ENCODE measurements around the gene SYTL3. TPM values are rescaled to one million over a fixed set of nuclear protein-coding genes. Genes with fewer than 3 reads are reported as not detected.
"Not testable (repeated sequence)": the region's sequence is repeated elsewhere in the genome, so short reads cannot be mapped to it uniquely, and the experiment has no call there.

SYTL3 gene
- total RNA-seq, 1 donor from 2014 or later, result 1.7 TPM

DNA sequence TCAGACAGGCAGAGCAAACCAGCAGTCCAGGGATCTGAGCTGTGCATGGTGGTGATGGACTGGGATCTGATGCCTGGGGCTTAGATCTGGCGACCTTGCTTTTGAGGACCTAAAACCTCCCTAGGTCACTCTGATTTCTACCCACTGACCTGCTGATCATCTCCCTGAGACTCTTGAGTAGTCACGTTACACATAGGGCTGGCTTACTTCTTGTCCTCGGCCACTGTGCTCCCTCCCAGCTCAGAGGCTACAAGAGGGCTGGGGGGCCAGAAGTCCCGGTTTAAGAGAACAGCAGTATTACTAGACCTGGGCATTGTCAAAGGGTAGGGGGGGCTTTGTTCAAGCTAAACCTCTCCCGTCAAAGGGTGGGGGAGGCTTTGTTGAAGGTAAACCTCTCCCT, 10.8 kb upstream of the SYTL3 start:
- ATAC-seq, result no peak

DNA sequence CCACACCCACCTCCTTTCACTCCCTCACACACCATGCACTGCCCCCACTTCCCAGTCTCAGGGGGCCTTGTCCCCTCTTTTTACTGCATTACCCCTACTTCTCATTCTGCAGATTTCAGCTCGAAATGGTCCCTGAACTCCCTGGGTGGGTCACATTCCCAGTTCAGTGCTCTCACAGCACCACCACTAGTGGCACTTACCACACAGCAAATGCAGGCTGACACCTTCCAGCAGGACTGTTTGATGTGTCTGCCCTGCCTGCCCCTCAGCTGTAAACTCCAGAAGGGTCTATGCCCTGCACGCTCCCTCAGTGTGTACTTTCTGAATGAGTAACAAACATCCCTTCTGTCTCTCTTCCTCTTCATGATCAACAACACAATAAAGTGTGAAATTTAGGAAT, 9.3 kb upstream of the SYTL3 start:
- ATAC-seq, result no peak

DNA sequence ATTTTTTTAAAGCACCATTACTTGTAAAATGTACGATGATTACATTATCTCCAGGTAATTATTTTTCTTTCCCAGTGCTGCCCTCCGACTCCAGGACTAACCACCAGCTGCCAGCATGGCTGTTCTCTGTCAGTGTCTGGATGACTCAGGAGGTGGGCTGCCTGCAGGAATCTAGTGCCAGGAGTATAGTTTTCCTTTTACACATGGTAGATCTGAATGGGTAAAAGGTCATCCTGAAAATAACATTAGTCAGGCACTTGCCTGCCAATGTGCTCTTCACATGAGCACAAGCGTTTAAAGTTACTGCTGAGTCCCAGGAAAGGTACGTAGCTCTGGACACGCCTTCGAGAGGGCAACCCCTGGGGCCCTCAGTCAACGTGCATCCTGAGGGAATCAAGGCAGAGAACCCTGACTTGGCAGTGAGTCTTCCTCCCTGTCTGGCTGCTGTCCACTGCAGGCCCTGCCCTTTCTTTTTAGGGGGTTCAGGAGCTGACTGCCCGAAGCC, 7.7 kb upstream of the SYTL3 start:
- ATAC-seq, result peak; percentile 38

DNA sequence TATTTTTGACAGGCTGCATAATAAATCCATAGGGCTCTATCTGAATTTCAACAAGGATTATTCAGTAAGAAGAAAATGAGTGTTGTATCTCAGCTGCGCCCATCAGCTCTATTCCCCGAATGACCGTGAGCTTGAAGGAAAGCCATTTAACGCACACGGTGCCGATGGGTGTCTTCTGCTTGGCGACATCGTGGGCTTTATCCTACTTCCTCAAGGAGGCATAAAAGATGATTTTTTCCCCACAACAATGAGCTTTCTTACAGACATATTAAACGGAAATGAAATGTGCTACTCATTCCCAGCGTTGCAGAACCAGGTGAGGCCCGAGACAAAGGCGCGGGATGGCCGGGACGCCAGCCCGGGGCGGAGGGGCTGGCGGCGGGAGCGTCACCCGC, 6.0 kb upstream of the SYTL3 start:
- no peak for ATAC-seq

DNA sequence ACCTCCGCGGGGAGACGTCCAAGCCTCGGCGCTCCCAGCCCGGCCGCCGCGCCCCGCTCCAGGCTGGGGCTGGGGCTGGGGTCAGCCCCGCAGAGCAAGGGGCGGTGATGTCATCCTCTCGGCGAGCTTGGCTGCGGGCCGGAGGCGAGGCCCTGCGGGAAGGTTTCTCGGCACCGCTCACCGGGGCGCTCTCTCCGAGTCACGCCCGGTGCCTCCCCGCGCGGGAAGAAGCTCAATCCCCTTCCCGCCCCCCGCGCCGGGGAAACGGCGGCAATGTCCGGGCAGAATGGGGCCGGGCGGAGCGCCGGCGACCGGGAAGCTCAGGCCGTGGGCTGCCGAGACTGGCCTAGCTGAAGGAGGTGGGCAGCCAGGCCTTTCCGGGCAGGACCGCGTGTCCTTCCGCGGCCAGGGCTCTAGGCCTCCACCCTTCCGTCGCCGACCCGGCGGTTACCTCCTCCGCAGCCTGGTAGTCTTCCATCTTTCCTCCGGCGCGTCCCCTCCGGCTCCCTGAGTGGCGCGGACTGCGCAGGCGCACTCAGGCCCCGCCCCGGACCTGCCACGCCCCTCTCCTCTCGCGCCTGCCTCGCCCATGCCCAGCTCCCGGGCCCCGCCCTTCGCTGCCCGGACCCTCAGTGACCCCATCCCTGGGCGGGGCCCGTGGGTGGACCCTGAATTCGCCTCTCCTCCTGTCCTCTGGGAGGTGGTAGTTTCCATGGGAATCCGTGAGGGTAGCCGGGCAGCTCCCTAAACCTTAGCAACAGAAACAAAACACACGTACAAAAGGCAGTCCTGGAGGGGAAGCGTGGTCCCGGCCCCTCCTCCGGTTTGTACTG, 5.4 kb upstream of the SYTL3 start, which contains the start of gene DYNLT1:
TSS of gene DYNLT1 (minus strand) at position 513 of the 833 bp plus-strand sequence. CDS start at position 478, 35 bp downstream.
- ATAC-seq, result peak; percentile 92

DNA sequence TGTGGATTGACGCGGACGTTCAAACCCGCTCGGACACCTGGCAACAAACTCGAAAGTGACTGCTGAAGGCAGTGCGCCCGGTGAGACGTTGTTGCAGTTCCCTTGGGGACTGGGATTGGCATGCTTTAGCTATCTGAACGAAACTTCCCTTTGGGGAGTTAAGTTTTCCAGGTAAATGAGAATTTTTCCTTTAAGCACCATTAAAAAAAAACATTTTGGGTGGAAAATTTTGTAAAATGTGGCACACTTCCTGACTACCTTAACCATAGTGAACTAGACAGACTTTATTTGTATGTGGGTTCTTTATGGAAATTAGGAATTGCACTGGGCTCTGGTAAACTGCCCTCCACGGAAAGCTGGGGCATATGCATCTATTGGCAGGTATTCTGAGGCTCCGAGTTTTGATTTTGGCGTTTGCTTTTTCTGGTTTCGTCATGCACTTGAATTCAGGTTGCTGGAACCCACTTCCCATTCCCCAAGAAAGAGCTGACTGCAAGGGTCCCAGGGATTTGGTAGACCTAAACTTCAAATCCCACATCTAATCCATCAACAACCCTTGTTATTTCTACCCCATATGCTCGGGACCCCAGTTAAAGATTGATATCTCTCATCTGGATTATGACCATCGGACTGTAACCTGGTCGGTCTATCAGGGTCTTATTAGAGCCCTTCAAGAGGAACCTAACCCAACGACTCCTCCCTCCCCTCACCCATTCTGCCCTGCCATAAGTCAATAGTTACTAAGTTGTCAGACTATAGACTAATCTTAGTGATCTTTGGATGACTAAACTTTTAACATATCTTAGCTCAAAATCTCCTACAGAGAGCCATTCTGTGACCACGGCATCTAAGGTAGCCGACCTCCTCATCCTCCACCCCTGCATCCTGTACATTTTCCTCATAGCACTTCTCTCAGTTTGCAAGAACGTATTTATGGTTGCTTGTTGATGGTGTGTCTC, 4.5 kb upstream of the SYTL3 start:
- no peak for ATAC-seq

DNA sequence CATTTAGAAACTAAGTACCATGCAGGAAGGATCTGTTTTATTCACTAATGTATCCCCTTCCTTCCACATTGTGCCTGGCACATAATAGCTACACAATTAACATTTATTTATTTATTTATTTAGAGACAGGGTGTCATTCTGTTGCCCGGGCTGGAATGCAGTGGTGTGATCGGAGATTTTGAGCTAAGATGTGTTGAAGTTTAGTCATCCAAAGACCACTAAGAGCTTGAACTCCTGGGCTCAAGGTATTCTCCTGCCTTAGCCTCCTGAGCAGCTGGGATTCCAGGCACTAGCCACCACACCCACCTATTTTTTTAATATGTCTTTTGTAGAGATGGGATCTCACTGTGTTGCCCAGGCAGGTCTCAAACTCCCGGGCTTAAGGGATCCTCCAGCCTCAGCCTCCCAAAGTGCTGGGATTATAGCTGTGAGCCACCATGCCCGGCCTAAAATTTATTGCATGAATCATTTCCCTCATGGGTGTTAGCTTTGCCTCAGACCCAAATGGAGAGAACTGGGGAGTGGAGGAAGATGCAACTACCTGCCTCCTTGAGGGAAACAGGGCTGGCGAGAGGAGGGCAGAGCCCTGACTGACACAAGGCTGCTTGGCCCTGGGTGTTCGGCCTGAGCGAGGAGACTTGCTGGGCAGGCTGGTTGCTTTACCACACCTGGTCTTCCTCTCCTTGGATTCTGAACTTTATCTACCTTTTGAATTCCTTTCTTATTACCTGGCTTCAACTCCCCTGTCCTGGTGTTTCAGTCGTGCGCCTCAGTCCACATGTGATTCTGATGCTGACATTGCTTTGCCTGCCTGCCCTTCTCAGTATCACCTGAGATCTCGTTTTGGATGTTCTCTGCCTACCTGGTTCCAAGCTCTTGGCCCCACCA, 3.6 kb upstream of the SYTL3 start:
- peak; percentile 56 for ATAC-seq

DNA sequence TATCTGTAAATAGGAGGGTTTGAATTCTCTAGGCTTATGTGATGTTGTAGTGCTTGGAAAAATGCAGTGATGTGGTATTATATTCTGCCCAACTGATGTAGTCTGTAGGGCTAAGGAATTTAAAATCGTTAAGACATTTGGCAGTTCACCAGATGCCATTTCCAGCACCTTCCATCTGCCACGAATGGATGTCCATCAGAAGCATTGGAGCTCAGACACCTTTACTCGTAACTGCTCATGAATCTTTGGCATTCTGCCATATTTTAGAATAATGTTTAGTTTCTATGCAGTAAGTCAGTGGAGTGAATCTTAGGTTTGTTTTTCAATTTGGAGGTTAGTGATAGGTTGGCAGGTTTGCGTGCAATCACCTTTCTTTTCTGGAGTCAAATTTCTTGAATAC, 2.4 kb upstream of the SYTL3 start:
- no peak for ATAC-seq

DNA sequence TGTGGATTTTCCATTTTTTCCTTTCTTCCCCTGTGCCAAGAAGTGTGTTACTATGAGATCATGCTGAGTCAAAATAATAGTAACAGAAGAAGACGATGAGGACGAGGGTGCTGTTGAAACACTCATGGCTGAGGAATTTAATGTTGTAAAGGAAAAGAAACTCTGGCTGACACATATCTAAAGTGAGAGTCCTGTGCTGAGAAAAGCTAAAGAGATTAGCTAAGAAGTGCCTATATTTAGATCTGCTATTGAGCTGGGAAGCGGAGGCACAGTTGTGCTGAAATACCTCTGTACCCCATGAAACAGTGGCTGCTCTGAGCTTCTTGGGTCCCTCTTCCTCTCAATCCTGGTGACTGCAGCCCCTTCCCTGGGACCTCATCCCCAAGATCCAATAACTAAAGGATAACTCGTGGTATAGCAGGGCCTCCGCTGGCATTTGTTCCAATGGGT, 1.1 kb upstream of the SYTL3 start:
- ATAC-seq, result peak; percentile 9

DNA sequence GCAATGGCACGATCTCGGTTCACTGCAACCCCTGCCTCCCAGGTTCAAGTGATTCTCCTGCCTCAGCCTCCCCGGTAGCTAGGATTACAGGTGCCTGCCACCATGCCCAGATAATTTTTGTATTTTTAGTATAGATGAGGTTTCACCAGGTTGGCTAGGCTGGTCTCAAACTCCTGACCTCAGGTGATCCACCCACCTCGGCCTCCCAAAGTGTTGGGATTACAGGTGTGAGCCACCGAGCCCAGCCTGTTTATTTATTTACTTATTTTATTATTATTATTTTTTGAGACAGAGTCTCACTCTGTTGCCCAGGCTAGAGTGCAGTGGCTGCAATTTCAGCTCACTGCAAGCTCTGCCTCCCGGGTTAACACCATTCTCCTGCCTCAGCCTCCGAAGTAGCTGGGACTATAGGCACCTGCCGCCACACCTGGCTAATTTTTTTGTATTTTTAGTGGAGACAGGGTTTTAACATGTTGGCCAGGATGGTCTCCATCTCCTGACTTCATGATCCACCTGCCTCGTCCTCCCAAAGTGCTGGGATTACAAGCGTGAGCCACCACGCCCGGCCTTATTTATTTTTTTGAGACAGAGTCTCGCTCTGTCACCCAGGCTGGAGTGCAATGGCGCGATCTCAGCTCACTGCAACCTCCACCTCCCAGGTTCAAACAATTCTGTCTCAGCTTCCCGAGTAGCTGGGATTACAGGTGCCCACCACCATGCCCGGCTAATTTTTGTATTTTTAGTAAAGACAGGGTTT, 2.3 kb downstream of the SYTL3 start:
- not testable (repeated sequence) for ATAC-seq

DNA sequence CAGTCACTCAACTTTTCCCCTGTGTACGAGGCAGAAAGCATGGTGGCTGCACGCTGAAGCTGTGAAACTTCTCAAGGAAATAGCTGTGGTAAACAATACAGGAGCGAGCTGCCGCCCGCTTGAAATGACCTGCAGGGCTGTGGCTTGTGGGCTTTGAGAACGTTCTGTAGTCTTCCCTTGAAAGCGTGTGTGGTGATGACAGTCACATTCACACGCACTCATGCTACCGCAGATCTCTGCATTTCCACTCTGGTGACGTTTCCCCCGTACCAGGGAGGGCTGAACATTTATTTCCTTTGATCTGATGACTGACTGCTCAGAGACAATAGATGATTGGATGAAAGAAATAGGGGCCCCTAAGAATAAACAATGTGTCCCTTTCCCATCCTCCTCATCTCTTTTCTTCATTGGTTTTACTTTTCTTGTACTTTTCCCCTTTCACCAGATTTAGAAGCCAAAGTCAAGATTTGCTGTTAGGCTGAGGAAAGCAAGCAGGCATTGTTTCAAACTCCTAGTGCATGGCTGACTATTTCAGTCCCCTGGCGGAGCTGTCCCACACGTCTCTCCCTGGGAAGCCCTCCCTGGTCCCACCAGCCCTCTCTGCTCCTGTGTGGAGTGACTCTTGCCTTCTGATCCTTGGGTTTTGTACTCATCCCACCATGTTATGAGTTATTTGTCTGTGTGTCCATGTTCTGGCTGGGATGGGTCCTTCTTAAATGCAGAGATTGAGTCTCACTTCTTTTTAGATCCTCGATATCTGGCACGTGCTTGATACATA, 3.9 kb downstream of the SYTL3 start:
- peak; percentile 27 for ATAC-seq

DNA sequence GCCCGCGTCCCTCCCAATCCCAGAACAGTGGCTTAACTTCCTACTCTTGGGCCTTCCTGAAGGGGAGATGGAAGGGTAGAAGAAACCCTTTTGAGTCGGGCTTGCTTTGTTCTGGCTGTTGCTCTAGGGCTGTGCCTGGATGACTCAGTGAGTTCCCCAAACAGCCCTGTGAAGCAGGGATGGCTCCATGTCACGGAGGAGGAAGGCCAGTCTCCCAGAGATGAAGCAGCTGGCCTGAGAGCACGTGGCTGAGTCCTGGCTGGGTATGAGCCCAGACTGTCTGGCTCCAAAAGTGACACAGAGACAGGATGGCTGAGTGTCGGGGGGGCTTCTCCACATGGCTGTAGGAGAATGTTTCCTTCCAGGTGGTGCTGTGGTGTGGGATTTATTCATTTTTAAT, 4.6 kb downstream of the SYTL3 start:
- ATAC-seq, result peak; percentile 78

DNA sequence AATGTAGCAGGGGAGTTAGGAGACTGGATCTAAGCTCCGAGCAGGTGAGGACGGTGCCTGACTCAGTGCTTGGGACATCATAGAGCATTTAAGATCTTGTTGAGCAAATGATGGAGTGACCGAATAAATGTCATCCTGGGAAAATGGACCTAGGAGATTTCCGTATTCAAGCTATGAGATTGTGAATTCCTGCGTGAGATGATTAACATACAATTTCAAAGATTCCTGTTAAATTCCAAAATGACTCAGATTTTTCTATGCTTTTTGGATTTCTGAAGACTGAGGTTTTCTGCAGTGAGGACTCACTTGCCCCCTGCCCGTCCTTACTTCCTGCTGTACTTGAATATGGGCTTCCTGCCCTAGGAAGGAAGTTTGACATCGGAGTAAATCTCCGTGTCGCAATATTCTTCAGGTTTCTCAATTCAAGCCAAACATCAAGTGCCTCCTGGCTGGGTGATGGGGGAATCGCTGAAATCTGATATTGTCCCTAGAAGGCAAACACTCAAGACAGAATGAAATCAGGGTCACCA, 5.2 kb downstream of the SYTL3 start:
- ATAC-seq, result no peak

DNA sequence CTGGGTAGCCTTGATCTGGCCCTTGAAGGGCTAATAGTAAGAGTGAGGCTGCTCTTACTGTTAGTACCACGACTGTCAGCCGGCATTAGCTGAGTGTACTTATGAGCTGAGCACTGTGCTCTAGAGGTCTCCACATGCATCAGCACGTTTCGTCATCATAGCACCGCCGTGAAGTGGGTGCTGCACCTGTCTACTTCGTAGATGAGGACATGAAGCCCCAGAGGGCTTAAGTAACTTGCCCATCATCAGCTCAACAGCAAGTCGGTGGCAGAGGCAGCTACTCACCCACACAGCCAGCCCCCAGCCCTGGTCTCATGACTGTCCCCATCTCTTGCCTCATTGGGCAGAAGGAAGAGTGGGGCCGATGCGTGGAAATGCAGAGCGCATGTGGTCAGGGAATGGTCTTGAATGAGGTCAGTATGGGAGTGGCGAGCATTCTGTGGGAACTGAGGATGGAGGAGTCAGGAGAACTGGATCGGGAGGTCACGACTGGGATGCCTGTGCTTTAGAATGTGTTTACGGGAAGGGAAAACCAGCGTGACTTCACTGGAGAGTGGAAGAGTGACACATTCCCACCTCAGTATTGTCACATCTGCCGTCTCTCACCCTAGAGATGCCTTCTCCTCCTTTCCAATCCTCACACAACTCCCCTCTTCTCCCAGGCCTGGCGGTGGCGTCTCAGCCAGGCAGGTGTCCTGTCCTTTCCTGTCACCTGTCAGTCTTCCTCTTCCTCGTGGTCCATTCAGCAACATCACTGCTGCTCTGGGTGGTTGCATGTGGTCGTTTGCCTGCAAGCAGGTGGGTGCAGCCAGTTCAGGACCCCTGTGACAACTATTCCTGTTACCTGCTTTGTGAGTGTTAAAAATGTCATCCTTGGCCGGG, 6.0 kb downstream of the SYTL3 start:
- ATAC-seq, result no peak

DNA sequence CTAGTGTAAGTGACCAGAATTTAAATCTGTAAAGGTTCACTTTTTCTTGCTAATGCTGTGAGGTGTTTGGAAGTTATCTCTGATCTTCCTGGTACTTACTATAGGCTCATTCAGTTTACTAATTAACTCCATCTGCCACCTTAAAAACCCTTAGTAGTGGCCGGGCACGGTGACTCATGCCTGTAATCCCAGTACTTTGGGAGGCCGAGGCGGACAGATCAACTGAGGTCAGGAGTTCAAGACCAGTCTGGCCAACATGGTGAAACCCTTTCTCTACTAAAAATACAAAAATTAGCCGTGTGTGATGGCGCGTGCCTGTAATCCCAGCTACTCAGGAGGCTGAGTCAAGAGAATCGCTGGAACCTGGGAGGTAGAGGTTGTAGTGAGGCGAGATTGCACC, 7.1 kb downstream of the SYTL3 start:
- not testable (repeated sequence) for ATAC-seq

DNA sequence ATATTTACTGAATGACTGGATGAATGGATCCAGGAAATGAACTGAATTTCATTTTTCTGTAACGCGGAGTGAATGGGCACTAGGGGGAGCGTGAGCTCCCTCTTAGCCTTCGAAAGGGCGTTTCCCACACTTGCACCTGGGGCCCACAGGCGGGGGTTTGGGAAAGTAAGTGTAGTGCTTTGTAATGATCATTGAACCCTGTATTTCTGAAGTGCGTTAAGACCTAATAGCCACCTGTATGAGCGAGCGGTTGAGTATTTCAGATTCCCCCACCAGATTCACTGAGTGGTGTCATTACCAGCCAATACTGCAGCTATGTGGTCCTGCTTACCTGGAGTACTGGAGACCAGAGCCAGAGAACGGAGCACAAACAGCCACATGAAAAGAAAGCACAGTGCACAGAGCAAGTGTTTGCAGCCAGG, 10.5 kb downstream of the SYTL3 start:
- ATAC-seq, result peak; percentile 54

DNA sequence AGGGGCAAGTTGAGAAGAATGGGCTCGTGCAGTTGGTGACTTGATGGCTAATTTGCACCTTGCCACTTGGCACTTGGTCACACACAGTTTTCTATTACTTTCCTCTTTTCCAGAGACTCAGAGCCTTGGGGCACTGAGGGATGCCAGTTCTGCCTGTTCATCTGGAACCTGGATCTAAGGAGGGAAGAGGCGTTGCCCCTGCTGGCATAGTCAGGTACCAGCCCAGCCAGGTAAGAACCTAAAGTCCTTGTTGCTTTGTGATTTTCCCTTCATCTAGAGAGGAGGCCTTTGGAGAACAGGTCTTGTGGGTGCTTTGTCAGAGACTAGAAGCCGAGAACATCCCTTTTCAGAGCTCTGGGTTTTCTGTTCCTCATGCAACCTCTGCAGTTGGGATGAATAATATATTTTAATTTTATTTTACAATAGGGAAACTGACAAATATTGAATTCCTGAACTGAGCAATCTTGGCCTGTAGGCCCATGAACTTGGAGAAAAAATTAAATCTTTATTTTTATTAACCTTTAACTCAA, 11.4 kb downstream of the SYTL3 start:
- peak; percentile 91 for ATAC-seq

DNA sequence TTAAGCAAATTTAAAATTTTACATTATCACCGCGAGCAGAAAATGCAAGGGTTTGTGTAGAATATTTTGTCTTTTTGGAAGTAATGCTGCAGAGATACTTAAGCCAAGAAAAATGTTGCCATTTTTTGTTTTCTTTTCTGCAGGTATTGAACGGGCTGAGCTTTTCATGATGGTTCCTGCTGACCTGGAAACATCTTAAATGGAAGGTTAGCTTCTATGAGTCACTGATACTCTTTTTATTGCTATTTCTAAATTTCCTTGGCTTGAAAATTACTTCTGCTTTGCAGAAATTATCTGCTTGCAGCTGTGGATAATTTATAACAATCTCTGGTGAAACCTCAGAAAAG, 12.7 kb downstream of the SYTL3 start:
- no peak for ATAC-seq
